ENCODE results near the gene UBE4A.

The UBE4A gene

DNA sequence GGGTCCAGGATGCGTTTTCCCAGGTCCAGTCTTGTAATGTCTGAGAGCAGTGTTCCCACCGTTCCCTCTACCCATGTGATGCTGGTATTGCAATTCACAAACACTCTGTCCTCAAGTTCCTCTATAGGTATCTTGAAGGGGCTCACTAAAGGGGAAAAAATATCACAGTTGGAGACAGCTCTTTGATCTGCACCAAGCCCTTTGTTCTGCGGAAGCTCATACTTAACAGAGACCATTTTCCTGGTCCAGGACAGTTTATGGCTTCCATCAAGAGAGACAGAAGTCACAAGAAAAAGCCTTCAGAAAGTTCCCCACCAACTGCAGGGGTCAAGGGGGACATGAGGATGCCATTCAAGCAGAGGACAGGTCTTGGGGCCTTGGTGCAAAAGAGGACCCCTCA, 19.0 kb upstream of the UBE4A start:
- Histone ChIP-seq H3K9me2 (replicated peaks; ENCODE audit: insufficient read depth, low read length) (no peaks in the 10 kb centered on the region), H3K79me2 (ENCODE audit: low read length) (no peaks in the 10 kb centered on the region), H3K36me3 (replicated peaks; ENCODE audit: insufficient read depth, low read length) (no peaks in the 10 kb centered on the region), H3K27ac (ENCODE audit: low read length) (no peak overlapping the region), H3K9me3 (replicated peaks; ENCODE audit: insufficient read depth, low read length) (no peaks in the 10 kb centered on the region), H2AFZ (ENCODE audit: low read length) (no peak overlapping the region), H3K9ac (ENCODE audit: low read length) (no peak overlapping the region), H3K4me1 (ENCODE audit: low read length) (no peaks in the 10 kb centered on the region), H4K20me1 (ENCODE audit: insufficient read depth, low read length) (no peaks in the 10 kb centered on the region), H3K27me3 (replicated peaks; ENCODE audit: insufficient read depth, low read length) (no peaks in the 10 kb centered on the region), H3K4me2 (ENCODE audit: low read depth, low read length) (no peak overlapping the region), H3K4me3 (ENCODE audit: low read length) (no peak overlapping the region), H3F3A (ENCODE audit: insufficient read depth, low read length) (no peaks in the 10 kb centered on the region)
- DNase-seq: no peak
- TF ChIP-seq EZH2phosphoT487 (IDR thresholded peaks at IDR 0.05; ENCODE audit: low read length) (no peak), EZH2 (optimal IDR thresholded peaks at IDR 0.05; ENCODE audit: low read depth, low read length) (no peak)
- TF ChIP-seq, protein P1, sequence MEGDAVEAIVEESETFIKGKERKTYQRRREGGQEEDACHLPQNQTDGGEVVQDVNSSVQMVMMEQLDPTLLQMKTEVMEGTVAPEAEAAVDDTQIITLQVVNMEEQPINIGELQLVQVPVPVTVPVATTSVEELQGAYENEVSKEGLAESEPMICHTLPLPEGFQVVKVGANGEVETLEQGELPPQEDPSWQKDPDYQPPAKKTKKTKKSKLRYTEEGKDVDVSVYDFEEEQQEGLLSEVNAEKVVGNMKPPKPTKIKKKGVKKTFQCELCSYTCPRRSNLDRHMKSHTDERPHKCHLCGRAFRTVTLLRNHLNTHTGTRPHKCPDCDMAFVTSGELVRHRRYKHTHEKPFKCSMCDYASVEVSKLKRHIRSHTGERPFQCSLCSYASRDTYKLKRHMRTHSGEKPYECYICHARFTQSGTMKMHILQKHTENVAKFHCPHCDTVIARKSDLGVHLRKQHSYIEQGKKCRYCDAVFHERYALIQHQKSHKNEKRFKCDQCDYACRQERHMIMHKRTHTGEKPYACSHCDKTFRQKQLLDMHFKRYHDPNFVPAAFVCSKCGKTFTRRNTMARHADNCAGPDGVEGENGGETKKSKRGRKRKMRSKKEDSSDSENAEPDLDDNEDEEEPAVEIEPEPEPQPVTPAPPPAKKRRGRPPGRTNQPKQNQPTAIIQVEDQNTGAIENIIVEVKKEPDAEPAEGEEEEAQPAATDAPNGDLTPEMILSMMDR (IDR thresholded peaks at IDR 0.05; ENCODE audit: low read length): no peak

DNA sequence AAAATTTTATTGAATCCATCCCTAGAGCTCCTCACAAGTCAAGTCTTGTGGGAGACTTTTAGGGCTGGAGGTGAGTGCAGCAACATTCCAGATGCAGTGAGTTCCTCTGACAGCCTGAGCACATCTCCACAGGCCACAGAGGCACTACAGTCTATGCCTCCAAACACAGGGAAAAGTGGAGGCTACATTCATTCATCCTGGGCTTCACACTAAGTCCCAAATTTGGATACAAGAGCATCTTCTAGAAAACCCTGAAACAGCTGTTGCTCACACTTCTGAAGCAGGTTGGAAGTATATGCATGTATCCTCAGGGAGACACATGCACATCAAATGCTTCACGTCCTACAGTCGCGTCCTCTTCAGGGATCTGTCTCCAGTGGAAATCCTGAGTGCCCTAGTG, 18.1 kb upstream of the UBE4A start:
- Histone ChIP-seq H3K4me3 (ENCODE audit: low read length) (no peak overlapping the region), H3K4me2 (ENCODE audit: low read depth, low read length) (no peak overlapping the region)

GRCh38 chr11:118341815-118342489, 17.4 kb upstream of the UBE4A start:
- no peaks in the 10 kb centered on the region for H3K27me3 ChIP-seq (replicated peaks; ENCODE audit: insufficient read depth, low read length)
- H4K20me1 ChIP-seq (ENCODE audit: insufficient read depth, low read length): no peaks in the 10 kb centered on the region
- H3K4me1 ChIP-seq (ENCODE audit: low read length): no peaks in the 10 kb centered on the region
- no peaks in the 10 kb centered on the region for H3K9me3 ChIP-seq (replicated peaks; ENCODE audit: insufficient read depth, low read length)
- TF ChIP-seq EZH2phosphoT487 (IDR thresholded peaks at IDR 0.05; ENCODE audit: low read length) (no peak), EZH2 (optimal IDR thresholded peaks at IDR 0.05; ENCODE audit: low read depth, low read length) (no peak)
- TF ChIP-seq, protein P1 (IDR thresholded peaks at IDR 0.05; ENCODE audit: low read length): no peak
- no peaks in the 10 kb centered on the region for H3K79me2 ChIP-seq (ENCODE audit: low read length)
- no peak overlapping the region for H3K9ac ChIP-seq (ENCODE audit: low read length)
- no peak overlapping the region for H3K4me3 ChIP-seq (ENCODE audit: low read length)
- no peak overlapping the region for H2AFZ ChIP-seq (ENCODE audit: low read length)
- no peaks in the 10 kb centered on the region for H3K9me2 ChIP-seq (replicated peaks; ENCODE audit: insufficient read depth, low read length)
- DNase-seq: no peak
- H3K4me2 ChIP-seq (ENCODE audit: low read depth, low read length): no peak overlapping the region
- no peaks in the 10 kb centered on the region for H3K36me3 ChIP-seq (replicated peaks; ENCODE audit: insufficient read depth, low read length)
- H3K27ac ChIP-seq (ENCODE audit: low read length): no peak overlapping the region
- no peaks in the 10 kb centered on the region for H3F3A ChIP-seq (ENCODE audit: insufficient read depth, low read length)

More for the DNA sequence above, 18.1 kb upstream of the UBE4A start:
- H3K27ac ChIP-seq (ENCODE audit: low read length): no peak overlapping the region
- H3F3A ChIP-seq (ENCODE audit: insufficient read depth, low read length): no peaks in the 10 kb centered on the region
- no peaks in the 10 kb centered on the region for H3K36me3 ChIP-seq (replicated peaks; ENCODE audit: insufficient read depth, low read length)
- no peak overlapping the region for H2AFZ ChIP-seq (ENCODE audit: low read length)
- H4K20me1 ChIP-seq (ENCODE audit: insufficient read depth, low read length): no peaks in the 10 kb centered on the region
- no peak for DNase-seq
- no peaks in the 10 kb centered on the region for H3K79me2 ChIP-seq (ENCODE audit: low read length)
- no peak overlapping the region for H3K9ac ChIP-seq (ENCODE audit: low read length)
- H3K27me3 ChIP-seq (replicated peaks; ENCODE audit: insufficient read depth, low read length): no peaks in the 10 kb centered on the region
- TF ChIP-seq EZH2phosphoT487 (IDR thresholded peaks at IDR 0.05; ENCODE audit: low read length) (no peak), EZH2 (optimal IDR thresholded peaks at IDR 0.05; ENCODE audit: low read depth, low read length) (no peak)
- TF ChIP-seq, protein P1 (IDR thresholded peaks at IDR 0.05; ENCODE audit: low read length): no peak
- no peaks in the 10 kb centered on the region for H3K9me2 ChIP-seq (replicated peaks; ENCODE audit: insufficient read depth, low read length)
- H3K4me1 ChIP-seq (ENCODE audit: low read length): no peaks in the 10 kb centered on the region
- no peaks in the 10 kb centered on the region for H3K9me3 ChIP-seq (replicated peaks; ENCODE audit: insufficient read depth, low read length)

All from MM.1S (cell line).